Ascending aorta (tissue), 2 donors: ENCODE data around the gene NARF. TPM values are rescaled to one million over a fixed set of nuclear protein-coding genes. Genes with fewer than 3 reads are reported as not detected.

Experiments
- DNase-seq, 2 donors: peaks; one replicate each; pipeline ENCODE4 v3.0.0-alpha.2; 2019; ENCODE audit warnings: low spot score in 2 of 2
- H3K27ac ChIP-seq, 2 donors: fragments of 200-600 bp; sonication (generic); one replicate each; pipeline ENCODE4 v1.5.1; 2016 to 2017; ENCODE audit warnings: mild to moderate bottlenecking in 1 of 2
- H3K27me3 ChIP-seq: fragments of 200-600 bp; sonication (generic); one replicate; pipeline ENCODE4 v1.5.1; 2017
- H3K36me3 ChIP-seq, 2 donors: fragments of 200-600 bp; sonication (generic); one replicate each; pipeline ENCODE4 v1.5.1; 2016
- H3K4me1 ChIP-seq, 2 donors: fragments of 200-600 bp; sonication (generic); one replicate each; pipeline ENCODE4 v1.5.1; 2016 to 2017; ENCODE audit warnings: mild to moderate bottlenecking in 1 of 2
- H3K4me3 ChIP-seq, 2 donors: fragments of 200-600 bp; sonication (generic); one replicate each; pipeline ENCODE4 v1.5.1; 2016 to 2017; ENCODE audit warnings: mild to moderate bottlenecking in 1 of 2
- H3K9me3 ChIP-seq, 2 donors: fragments of 200-600 bp; sonication (generic); one replicate each; pipeline ENCODE4 v1.5.1; 2016
- intact Hi-C: fragments of 100-400 bp; cut with DNase I; formaldehyde crosslinking; loops from one replicate; pipeline ENCODE4 v1.15.1; 2023
- total RNA-seq: library from RNA; depleted of rRNA; stranded (reverse); fragments of >200 nt; gene quantifications from one replicate; pipeline ENCODE4 v1.1.0, GENCODE V29; 2016
- TF ChIP-seq, protein P1 (sequence below), 3 experiments: fragments of 200-600 bp in 2 of 3; fragments of 450-650 bp in 1 of 3; sonication (generic) in 2 of 3; IDR thresholded peaks; one replicate each; pipeline ENCODE4 v1.5.1; 2016 to 2019; ENCODE audit warnings: antibody characterized with exemption in 3 of 3, mild to moderate bottlenecking in 1 of 3, moderate library complexity in 1 of 3

Gene NARF
- total RNA-seq, 1 donor from 2014 or later, result 38.3 TPM

DNA sequence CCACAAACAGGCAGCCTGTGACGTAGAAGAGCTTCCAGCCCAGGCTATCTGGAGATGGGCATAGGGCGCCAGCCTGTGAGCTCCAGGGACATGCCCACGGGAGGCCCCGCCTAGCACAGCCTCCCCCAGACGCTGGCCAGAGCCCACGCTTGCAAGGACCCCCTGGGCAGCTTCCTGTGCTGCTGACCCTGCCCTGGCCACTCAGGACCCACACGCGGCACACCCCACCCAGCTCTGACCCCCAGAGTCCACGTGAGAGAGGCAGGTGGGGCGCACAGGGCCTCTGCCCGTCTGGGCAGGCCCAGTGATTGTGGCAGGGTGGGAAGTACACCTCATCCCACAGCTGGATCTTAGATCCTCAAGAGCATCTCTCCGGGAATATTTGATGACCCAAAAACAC is 11.9 kb upstream of the NARF start:
- H3K4me3 ChIP-seq, result no peak overlapping the region
- H3K9me3 ChIP-seq, result no peaks in the 10 kb centered on the region
- peaks cover 25 to 27% of the 10 kb centered on the region in 2 donors for H3K36me3 ChIP-seq
- no peak overlapping the region for H3K27ac ChIP-seq
- H3K27me3 ChIP-seq, result no peaks in the 10 kb centered on the region
- H3K4me1 ChIP-seq, result peaks cover 8 to 16% of the 10 kb centered on the region in 2 donors
- intact Hi-C loops, result no loop called here
- TF ChIP-seq, protein P1, sequence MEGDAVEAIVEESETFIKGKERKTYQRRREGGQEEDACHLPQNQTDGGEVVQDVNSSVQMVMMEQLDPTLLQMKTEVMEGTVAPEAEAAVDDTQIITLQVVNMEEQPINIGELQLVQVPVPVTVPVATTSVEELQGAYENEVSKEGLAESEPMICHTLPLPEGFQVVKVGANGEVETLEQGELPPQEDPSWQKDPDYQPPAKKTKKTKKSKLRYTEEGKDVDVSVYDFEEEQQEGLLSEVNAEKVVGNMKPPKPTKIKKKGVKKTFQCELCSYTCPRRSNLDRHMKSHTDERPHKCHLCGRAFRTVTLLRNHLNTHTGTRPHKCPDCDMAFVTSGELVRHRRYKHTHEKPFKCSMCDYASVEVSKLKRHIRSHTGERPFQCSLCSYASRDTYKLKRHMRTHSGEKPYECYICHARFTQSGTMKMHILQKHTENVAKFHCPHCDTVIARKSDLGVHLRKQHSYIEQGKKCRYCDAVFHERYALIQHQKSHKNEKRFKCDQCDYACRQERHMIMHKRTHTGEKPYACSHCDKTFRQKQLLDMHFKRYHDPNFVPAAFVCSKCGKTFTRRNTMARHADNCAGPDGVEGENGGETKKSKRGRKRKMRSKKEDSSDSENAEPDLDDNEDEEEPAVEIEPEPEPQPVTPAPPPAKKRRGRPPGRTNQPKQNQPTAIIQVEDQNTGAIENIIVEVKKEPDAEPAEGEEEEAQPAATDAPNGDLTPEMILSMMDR (IDR thresholded peaks at IDR 0.05), result no peak
- DNase-seq, result no peak

DNA sequence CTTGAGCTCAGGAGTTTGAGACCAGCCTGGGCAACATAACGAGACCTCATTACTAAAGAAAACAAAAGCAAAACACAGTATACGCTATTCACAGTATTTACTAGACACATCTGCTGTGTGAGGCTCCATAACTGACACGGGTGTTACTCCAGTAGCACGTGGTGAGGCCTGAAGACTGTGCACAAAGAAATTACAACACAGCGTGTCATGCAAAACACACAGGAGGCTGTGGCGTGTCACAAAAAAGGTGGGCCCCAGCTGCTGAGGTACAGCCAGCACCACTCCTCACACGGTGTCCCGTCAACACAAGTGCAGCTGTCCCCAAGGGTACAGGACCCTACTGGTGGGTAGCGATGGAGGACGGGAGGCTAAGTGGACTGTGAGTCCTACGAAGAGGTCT is 10.7 kb upstream of the NARF start:
- H3K27ac ChIP-seq, result no peak overlapping the region
- no peak for DNase-seq
- intact Hi-C loops, result no loop called here
- TF ChIP-seq, protein P1 (IDR thresholded peaks at IDR 0.05), result no peak
- no peaks in the 10 kb centered on the region for H3K27me3 ChIP-seq
- H3K9me3 ChIP-seq, result no peaks in the 10 kb centered on the region
- H3K36me3 ChIP-seq, result peaks cover 15 to 16% of the 10 kb centered on the region in 2 donors
- H3K4me1 ChIP-seq, result peaks cover 8 to 17% of the 10 kb centered on the region in 2 donors
- no peak overlapping the region for H3K4me3 ChIP-seq

DNA sequence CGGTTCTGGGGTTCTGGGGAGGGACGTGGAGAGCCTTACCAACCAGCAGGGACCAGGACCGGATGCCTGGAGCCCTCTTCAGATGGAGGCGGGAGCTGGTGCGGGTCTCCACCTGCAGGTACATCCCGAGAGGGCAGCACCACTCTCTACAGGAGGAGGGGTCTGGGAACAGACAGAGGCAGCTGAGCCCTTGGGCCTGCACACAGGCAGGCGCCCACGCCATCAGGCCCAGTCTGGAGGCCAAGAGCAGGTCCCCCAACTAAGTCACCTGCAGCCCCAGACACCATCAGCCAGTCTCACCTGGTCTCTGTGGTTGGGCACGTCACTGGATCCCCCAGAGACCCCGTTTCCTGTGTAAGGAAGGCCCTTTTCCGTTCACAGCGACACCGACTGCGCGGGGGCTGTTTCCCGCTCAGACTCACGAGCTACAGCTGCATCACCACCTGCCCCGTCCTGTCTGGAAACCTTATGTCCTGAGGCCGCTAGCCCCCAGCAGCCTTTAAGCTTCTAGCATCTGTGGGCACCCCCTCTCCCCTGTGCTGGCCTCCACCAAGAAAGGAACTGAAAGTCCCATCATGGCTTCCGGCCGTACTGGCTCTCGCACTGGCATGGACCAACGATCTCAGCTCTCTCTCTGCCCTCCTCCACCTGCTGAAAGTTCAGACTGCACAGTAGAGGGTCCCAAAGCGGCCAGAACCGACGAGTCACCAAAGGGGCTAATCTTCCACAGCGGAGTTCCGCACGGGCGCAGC is 9.2 kb upstream of the NARF start:
- H3K4me3 ChIP-seq, result peak overlapping the region; percentile 87 to 100
- H3K27me3 ChIP-seq, result no peaks in the 10 kb centered on the region
- H3K4me1 ChIP-seq, result peaks cover 8 to 17% of the 10 kb centered on the region in 2 donors
- H3K27ac ChIP-seq, result peak overlapping the region; percentile 90 to 94
- H3K36me3 ChIP-seq, result peaks cover 3% of the 10 kb centered on the region in 2 donors
- TF ChIP-seq, protein P1 (IDR thresholded peaks at IDR 0.05), result no peak
- DNase-seq, result peak in 1 of 2 donors; percentile 29
- H3K9me3 ChIP-seq, result no peaks in the 10 kb centered on the region
- intact Hi-C loops, result no loop called here

DNA sequence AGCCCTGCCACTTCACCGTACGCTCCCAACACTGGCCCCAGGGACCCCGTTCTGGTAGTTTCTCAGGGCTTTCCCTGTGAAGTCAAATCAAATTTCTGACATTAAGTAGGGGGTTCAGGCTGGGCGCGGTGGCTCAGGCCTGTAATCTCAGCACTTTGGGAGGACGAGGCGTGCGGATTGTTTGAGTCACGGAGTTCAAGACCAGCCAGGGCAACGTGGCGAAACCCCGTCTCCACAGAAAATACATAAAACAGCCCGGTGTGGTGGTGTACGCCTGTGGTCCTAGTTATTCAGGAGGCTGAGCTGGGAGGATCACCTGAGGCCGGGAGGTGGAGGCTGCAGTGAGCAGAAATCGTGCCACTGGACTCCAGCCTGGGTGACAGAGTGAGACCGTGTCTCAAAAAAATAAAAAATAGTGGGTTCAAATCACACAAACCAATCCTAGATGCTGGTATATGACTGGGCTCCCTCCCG is 8.6 kb upstream of the NARF start:
- TF ChIP-seq, protein P1 (IDR thresholded peaks at IDR 0.05), result no peak
- no peak for DNase-seq
- Histone ChIP-seq H3K4me3 (peak overlapping the region; percentile 87 to 100), H3K4me1 (peaks cover 8 to 17% of the 10 kb centered on the region in 2 donors), H3K9me3 (no peaks in the 10 kb centered on the region), H3K27ac (peak overlapping the region; percentile 90 to 94), H3K36me3 (no peaks in the 10 kb centered on the region), H3K27me3 (no peaks in the 10 kb centered on the region)
- intact Hi-C loops, result loop anchor here (1.0 to 2.0 kb wide), 3 partner anchors 8 to 199 kb away; partner anchors contain the start of genes HEXD, NARF, OGFOD3 and WDR45B

DNA sequence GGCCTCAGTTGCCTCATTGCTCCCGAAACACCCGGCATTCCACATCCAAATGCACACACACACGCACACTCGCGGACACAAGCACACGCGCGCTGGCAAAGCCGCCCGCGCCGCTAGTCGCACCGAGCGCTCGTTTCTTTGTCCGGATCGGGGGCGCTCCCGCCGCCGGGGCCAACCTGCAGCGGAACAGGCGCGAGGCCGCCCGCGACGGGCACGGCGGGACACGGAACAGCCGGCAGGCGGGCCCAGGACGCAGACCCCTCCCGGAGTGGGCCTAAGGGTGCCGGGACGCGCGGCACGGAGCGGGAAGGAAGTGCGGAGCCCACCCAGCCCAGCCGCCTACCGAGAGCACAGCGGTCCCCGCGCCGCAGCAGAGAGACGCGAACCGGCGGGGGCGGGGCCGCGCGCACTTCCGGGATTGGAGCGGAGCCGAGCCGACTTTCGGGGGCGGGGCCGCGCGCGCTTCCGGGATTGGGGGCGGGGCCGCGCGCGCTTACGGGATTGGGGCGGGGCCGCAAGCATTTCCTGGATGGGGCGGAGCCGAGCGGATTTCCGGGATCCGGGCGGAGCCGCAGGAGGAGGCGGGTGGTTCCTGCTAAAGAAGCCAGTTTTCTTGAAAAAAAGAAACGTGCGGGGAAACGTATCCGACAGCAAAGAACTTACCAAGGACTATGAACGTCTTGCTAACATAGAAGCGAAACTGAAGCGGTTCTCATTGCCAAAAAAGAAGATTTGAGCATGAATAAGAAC is 8.0 kb upstream of the NARF start, which contains the start of gene CYBC1:
TSS of gene CYBC1 (minus strand) at position 396 of the 750 bp plus-strand sequence. CDS start 1,498 bp downstream, outside the sequence.
- intact Hi-C loops, result loop anchor here (1.0 to 2.0 kb wide), 3 partner anchors 8 to 198 kb away; partner anchors contain the start of genes HEXD, NARF, OGFOD3 and WDR45B

More for the DNA sequence above, 8.0 kb upstream of the NARF start, which contains the start of gene CYBC1:
- Histone ChIP-seq H3K4me3 (peak within 1 kb of the TSS; percentile 87 to 100), H3K27ac (peak within 1 kb of the TSS; percentile 90 to 94), H3K4me1 (peaks cover 8 to 14% of the 10 kb centered on the region in 2 donors), H3K9me3 (no peaks in the 10 kb centered on the region), H3K36me3 (no peaks in the 10 kb centered on the region), H3K27me3 (no peaks in the 10 kb centered on the region)
- DNase-seq, result peak; percentile 61 to 96
- TF ChIP-seq, protein P1 (IDR thresholded peaks at IDR 0.05), result no peak
